Measurements from ENCODE around the gene VCAN. TPM values are rescaled to one million over a fixed set of nuclear protein-coding genes. Genes with fewer than 3 reads are reported as not detected.

The VCAN gene
- polyA plus RNA-seq, 1 donor from 2014 or later = 1,185 TPM

- H3K9me3 ChIP-seq (ENCODE audit: low read length) = no peaks in the 10 kb centered on the region
- no peaks in the 10 kb centered on the region for H3K9me2 ChIP-seq (ENCODE audit: insufficient read depth, low read length)
- no peak overlapping the region for H3K4me3 ChIP-seq (ENCODE audit: low read length)
- no peak overlapping the region for H2AFZ ChIP-seq (ENCODE audit: low read depth, low read length)
- H3K4me2 ChIP-seq (ENCODE audit: low read length) = no peak overlapping the region
- H3K36me3 ChIP-seq (ENCODE audit: insufficient read depth, low read length) = peaks cover 61% of the 10 kb centered on the region
- no peak overlapping the region for H3K9ac ChIP-seq (ENCODE audit: low read length)
- no peak for TF ChIP-seq TAF1 (IDR thresholded peaks at IDR 0.05; ENCODE audit: low read depth)
- no peak for TF ChIP-seq EZH2 (IDR thresholded peaks at IDR 0.05; ENCODE audit: borderline replicate concordance, insufficient read depth, low read length, poor library complexity, severe bottlenecking)
- no peak for TF ChIP-seq MXI1 (conservative IDR thresholded peaks at IDR 0.05; ENCODE audit: poor library complexity, severe bottlenecking)
- TF ChIP-seq EP300 (conservative IDR thresholded peaks at IDR 0.05; ENCODE audit: poor library complexity, severe bottlenecking) = no peak
- TF ChIP-seq RAD21 (conservative IDR thresholded peaks at IDR 0.05) = no peak
- TF ChIP-seq CTCF (IDR thresholded peaks at IDR 0.05; ENCODE audit: poor library complexity, severe bottlenecking) = no peak
- TF ChIP-seq POLR2AphosphoS5 (IDR thresholded peaks at IDR 0.05) = no peak
- TF ChIP-seq SMC3 (conservative IDR thresholded peaks at IDR 0.05; ENCODE audit: poor library complexity) = no peak
- no peak for TF ChIP-seq REST (IDR thresholded peaks at IDR 0.05; ENCODE audit: borderline replicate concordance)
- H3K79me2 ChIP-seq (replicated peaks; ENCODE audit: insufficient read depth, low read length) = peaks cover 99% of the 10 kb centered on the region
- peaks cover 90% of the 10 kb centered on the region for H4K20me1 ChIP-seq (ENCODE audit: insufficient read depth)
- no peaks in the 10 kb centered on the region for H3K27me3 ChIP-seq (ENCODE audit: insufficient read depth, low read depth, low read length)
- peaks cover 7% of the 10 kb centered on the region for H3F3A ChIP-seq (ENCODE audit: insufficient read depth, low read length, poor library complexity, severe bottlenecking)
- no peak overlapping the region for H3K27ac ChIP-seq (ENCODE audit: low read length)
Measured at GRCh38 chr5:83517072-83517687, 45.6 kb downstream of the VCAN start.

- Histone ChIP-seq H3K4me3 (ENCODE audit: low read length) (no peak overlapping the region), H3K4me2 (ENCODE audit: low read length) (no peak overlapping the region), H3K27ac (ENCODE audit: low read length) (no peak overlapping the region), H3F3A (ENCODE audit: insufficient read depth, low read length, poor library complexity, severe bottlenecking) (peaks cover 7% of the 10 kb centered on the region), H3K27me3 (ENCODE audit: insufficient read depth, low read depth, low read length) (no peaks in the 10 kb centered on the region), H3K9me3 (ENCODE audit: low read length) (no peaks in the 10 kb centered on the region), H3K79me2 (replicated peaks; ENCODE audit: insufficient read depth, low read length) (peaks cover 99% of the 10 kb centered on the region), H4K20me1 (ENCODE audit: insufficient read depth) (peaks cover 90% of the 10 kb centered on the region), H3K9ac (ENCODE audit: low read length) (no peak overlapping the region), H3K9me2 (ENCODE audit: insufficient read depth, low read length) (no peaks in the 10 kb centered on the region), H2AFZ (ENCODE audit: low read depth, low read length) (no peak overlapping the region), H3K36me3 (ENCODE audit: insufficient read depth, low read length) (peaks cover 64% of the 10 kb centered on the region)
- no peak for TF ChIP-seq EZH2 (IDR thresholded peaks at IDR 0.05; ENCODE audit: borderline replicate concordance, insufficient read depth, low read length, poor library complexity, severe bottlenecking)
- no peak for TF ChIP-seq SMC3 (conservative IDR thresholded peaks at IDR 0.05; ENCODE audit: poor library complexity)
- TF ChIP-seq MXI1 (conservative IDR thresholded peaks at IDR 0.05; ENCODE audit: poor library complexity, severe bottlenecking) = no peak
- TF ChIP-seq POLR2AphosphoS5 (IDR thresholded peaks at IDR 0.05) = no peak
- TF ChIP-seq EP300 (conservative IDR thresholded peaks at IDR 0.05; ENCODE audit: poor library complexity, severe bottlenecking) = no peak
- TF ChIP-seq RAD21 (conservative IDR thresholded peaks at IDR 0.05) = no peak
- no peak for TF ChIP-seq CTCF (IDR thresholded peaks at IDR 0.05; ENCODE audit: poor library complexity, severe bottlenecking)
- no peak for TF ChIP-seq REST (IDR thresholded peaks at IDR 0.05; ENCODE audit: borderline replicate concordance)
Measured at GRCh38 chr5:83517688-83518085, 46.1 kb downstream of the VCAN start.

All from neural cell (in vitro differentiated cells).